ENCODE data around the gene KDM4B.

The KDM4B gene

DNA sequence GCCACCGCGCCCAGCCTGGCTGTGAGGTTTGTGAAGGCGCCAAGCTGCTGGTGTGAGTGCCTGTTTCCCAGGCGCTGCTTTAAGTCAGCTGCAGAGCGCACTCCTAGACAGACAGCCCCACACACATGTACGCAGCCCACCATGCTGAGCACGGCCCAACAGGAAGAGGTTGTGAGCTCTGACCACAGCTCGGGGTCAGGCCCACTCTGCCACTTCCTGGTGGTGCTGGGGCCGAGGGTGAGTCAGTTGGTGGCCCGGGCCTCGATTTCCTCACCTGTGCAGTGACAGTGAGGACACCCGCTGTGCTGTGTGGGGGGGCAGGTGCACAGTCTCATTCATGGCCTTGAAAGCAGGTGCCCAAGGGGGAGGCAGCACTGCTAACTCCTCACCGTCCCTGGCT, 106.7 kb downstream of the KDM4B start:
- no peak overlapping the region for H3K27ac ChIP-seq
- no peak for TF ChIP-seq ZFX (IDR thresholded peaks at IDR 0.05)
- TF ChIP-seq, protein P1, sequence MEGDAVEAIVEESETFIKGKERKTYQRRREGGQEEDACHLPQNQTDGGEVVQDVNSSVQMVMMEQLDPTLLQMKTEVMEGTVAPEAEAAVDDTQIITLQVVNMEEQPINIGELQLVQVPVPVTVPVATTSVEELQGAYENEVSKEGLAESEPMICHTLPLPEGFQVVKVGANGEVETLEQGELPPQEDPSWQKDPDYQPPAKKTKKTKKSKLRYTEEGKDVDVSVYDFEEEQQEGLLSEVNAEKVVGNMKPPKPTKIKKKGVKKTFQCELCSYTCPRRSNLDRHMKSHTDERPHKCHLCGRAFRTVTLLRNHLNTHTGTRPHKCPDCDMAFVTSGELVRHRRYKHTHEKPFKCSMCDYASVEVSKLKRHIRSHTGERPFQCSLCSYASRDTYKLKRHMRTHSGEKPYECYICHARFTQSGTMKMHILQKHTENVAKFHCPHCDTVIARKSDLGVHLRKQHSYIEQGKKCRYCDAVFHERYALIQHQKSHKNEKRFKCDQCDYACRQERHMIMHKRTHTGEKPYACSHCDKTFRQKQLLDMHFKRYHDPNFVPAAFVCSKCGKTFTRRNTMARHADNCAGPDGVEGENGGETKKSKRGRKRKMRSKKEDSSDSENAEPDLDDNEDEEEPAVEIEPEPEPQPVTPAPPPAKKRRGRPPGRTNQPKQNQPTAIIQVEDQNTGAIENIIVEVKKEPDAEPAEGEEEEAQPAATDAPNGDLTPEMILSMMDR (conservative IDR thresholded peaks at IDR 0.05), result no peak

DNA sequence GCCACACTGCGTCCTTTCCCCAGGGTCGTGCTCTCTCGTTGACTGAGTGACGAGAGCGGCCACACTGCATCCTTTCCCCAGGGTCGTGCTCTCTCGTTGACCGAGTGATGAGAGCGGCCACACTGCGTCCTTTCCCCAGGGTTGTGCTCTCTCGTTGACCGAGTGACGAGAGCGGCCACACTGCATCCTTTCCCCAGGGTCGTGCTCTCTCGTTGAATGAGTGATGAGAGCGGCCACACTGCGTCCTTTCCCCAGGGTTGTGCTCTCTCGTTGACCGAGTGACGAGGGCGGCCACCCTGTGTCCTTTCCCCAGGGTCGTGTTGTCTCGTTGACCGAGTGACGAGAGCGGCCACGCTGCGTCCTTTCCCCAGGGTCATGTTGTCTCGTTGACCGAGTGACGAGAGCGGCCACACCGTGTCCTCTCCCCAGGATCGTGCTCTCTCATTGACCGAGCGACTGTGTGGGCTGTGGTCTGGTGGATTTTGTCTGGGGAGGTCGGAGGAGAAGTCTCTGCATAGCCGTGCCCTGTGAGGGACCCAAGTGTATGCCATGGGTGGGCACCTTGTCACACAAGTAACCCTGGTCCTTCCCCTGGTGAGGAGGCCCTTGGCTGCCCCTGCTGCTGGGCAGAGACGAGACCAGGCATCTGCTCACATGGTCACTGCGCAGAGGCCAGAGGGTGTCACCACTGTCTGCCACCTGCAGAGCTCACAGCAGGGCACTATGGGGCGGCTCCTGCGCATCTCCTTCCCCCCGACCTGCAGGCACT, 107.7 kb downstream of the KDM4B start:
- no peak overlapping the region for H3K27ac ChIP-seq
- TF ChIP-seq, protein P1 (conservative IDR thresholded peaks at IDR 0.05), result no peak
- no peak for TF ChIP-seq ZFX (IDR thresholded peaks at IDR 0.05)

DNA sequence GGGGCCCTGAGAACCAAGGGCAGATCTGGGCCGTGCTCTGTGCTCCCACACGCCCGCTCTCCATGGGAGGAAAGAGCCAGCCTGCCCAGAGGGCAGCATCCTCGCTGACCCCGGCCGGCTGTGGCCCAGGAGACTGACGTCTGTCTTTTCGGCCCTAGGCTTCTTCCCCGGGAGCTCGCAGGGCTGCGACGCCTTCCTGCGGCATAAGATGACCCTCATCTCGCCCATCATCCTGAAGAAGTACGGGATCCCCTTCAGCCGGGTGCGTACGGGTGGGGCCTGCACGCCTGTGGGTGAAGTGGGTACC, 108.2 kb downstream of the KDM4B start:
- TF ChIP-seq, protein P1 (conservative IDR thresholded peaks at IDR 0.05), result no peak
- TF ChIP-seq ZFX (IDR thresholded peaks at IDR 0.05), result no peak
- H3K27ac ChIP-seq, result no peak overlapping the region

DNA sequence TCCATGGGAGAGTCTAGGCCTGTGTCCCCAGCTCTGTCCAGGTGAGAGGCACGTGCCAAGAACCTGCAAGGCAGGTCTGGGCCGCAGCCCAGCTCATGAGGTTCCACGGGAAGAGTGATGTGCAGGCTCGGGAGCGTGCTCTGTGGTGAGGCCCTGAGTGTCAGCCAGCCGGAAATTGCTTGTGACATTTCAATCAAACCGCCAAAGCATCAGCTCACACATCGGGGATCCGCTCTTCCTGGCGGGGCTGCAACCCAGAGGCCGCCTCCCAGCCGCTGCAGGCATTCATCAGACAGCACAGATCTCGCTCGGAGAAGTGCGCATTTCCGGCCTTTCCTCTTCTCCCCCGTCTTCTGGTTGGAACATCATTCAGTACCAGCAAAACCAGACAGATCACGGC, 109.3 kb downstream of the KDM4B start:
- TF ChIP-seq ZFX (IDR thresholded peaks at IDR 0.05), result no peak
- TF ChIP-seq, protein P1 (conservative IDR thresholded peaks at IDR 0.05), result no peak
- no peak overlapping the region for H3K27ac ChIP-seq

DNA sequence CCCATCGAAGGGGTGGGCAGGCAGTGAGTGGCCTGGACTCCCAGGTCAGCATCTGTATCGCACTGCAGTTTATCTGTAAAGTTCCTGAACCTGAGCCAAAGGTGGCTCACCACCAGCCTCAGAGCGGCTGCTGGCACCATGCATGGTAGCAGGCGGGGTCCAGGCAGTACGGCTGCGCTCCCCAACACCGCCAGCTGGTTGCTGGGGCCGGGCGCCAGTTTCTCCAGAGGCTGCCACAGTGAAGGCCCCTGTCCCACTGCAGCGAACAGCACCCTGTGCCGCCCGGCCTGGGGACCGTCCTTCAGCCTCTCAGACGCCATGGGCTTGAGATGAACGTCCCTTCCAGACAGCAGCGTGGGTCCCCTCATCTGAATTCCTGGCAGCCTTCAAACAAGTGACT, 109.8 kb downstream of the KDM4B start:
- TF ChIP-seq, protein P1 (conservative IDR thresholded peaks at IDR 0.05), result no peak
- TF ChIP-seq ZFX (IDR thresholded peaks at IDR 0.05), result no peak
- H3K27ac ChIP-seq, result no peak overlapping the region

DNA sequence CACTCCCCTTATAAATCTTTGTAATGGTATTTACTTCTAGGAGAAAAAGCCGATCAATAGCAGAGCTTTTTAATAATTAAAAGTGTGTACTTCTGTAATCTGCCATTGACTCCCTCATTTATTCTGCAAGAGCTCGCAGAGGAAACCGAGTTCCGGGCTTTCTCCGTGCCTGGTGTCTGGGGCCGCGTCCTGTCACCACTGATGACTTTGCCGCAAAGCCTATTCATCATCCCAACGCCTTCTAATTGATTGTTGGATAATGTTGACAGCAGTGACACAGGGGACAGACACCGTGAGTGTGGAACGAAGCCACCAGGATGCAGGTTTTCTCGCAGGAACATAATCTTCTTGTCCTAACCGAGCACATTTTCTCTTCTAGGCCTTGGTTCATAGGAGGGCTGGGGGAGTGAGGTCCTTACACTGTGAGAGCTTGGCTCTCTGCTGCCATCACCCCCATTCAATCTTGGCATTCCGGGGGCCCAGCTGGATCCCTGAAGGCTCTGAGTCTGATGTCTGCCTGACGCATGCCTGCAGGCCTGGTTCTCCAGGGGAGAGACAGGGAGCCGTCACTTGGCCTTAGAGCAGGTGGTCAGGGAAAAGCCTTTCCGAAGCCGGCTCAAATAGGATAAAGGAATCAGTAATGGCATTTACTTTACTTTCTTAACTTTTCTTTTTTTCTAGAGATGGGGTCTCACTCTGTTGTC, 110.3 kb downstream of the KDM4B start:
- no peak for TF ChIP-seq ZFX (IDR thresholded peaks at IDR 0.05)
- TF ChIP-seq, protein P1 (conservative IDR thresholded peaks at IDR 0.05), result no peak
- H3K27ac ChIP-seq, result no peak overlapping the region

DNA sequence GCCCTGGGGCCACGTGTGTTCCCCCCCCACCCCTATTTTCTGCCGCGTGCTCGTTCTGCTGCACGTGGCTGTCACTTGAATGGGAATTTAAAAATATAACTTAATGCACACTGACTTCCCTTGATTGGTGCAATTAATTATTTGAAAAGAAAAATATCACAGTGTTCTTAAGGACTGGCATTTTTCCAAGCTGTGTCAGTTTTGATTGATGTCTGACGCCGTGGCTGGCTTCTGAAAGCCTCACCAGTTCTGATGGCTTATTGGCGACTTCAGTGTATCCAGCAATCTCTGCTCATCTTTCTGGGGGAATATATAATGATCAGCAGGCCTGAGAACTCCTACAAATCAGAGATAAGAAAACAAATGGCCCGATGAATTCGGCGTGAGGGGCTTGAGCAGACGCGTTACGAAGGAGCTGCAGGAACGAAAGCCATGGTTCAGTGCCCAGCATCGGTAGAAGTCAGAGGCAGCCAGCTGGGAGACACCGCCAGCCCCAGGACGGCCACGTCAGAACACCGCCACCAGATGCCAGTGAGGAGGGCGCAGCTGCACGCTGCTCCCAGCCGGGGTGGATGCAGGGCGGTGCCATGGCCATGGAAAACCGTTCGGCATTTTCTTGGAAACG, 111.2 kb downstream of the KDM4B start:
- TF ChIP-seq ZFX (IDR thresholded peaks at IDR 0.05), result no peak
- TF ChIP-seq, protein P1 (conservative IDR thresholded peaks at IDR 0.05), result no peak
- no peak overlapping the region for H3K27ac ChIP-seq

All from C4-2B (cell line).